ENCODE results near the gene TFF3.
A peak's percentile ranks its signal among the peaks of the same experiment; 100 is the strongest.

The TFF3 gene

GRCh38 chr21:42315296-42315891, at the start of gene TFF3:
TFF3 (minus strand) TSS chr21:42315409; CDS start chr21:42315374, 35 bp downstream.
- DNase-seq (no peak), ATAC-seq (no peak)
- Mint-ChIP-seq H3K9me3 (no peaks in the 10 kb centered on the region), H3K36me3 (ENCODE audit: low read depth) (no peaks in the 10 kb centered on the region), H3K27ac (no peak within 1 kb of the TSS), H3K4me1 (peaks cover 6% of the 10 kb centered on the region), H3K27me3 (no peaks in the 10 kb centered on the region), H3K4me3 (no peak within 1 kb of the TSS)

GRCh38 chr21:42364304-42364865, 49.2 kb upstream of the TFF3 start:
- no peak overlapping the region for H3K4me3 Mint-ChIP-seq
- DNase-seq (no peak), ATAC-seq (no peak)
- H3K4me1 Mint-ChIP-seq, result peaks cover 15% of the 10 kb centered on the region
- H3K27ac Mint-ChIP-seq, result no peak overlapping the region
- H3K9me3 Mint-ChIP-seq, result peaks cover 3% of the 10 kb centered on the region
- peaks cover 6% of the 10 kb centered on the region for H3K27me3 Mint-ChIP-seq
- no peaks in the 10 kb centered on the region for H3K36me3 Mint-ChIP-seq (ENCODE audit: low read depth)

- no peak overlapping the region for H3K4me3 Mint-ChIP-seq
- ATAC-seq (no peak), DNase-seq (no peak)
- peaks cover 6% of the 10 kb centered on the region for H3K27me3 Mint-ChIP-seq
- no peaks in the 10 kb centered on the region for H3K36me3 Mint-ChIP-seq (ENCODE audit: low read depth)
- peaks cover 13% of the 10 kb centered on the region for H3K4me1 Mint-ChIP-seq
- H3K27ac Mint-ChIP-seq, result no peak overlapping the region
- H3K9me3 Mint-ChIP-seq, result peaks cover 3% of the 10 kb centered on the region
Observed at GRCh38 chr21:42363312-42363711, 48.1 kb upstream of the TFF3 start.

- Mint-ChIP-seq H3K4me3 (no peak overlapping the region), H3K36me3 (ENCODE audit: low read depth) (no peaks in the 10 kb centered on the region), H3K27ac (no peak overlapping the region), H3K27me3 (peaks cover 6% of the 10 kb centered on the region), H3K4me1 (peaks cover 9% of the 10 kb centered on the region), H3K9me3 (peaks cover 3% of the 10 kb centered on the region)
- ATAC-seq (no peak), DNase-seq (no peak)
Observed at GRCh38 chr21:42362700-42363099, 47.5 kb upstream of the TFF3 start.

- peaks cover 6% of the 10 kb centered on the region for H3K27me3 Mint-ChIP-seq
- no peak overlapping the region for H3K4me3 Mint-ChIP-seq
- peaks cover 3% of the 10 kb centered on the region for H3K9me3 Mint-ChIP-seq
- ATAC-seq, result no peak
- DNase-seq, result no peak
- peaks cover 9% of the 10 kb centered on the region for H3K4me1 Mint-ChIP-seq
- no peak overlapping the region for H3K27ac Mint-ChIP-seq
- no peaks in the 10 kb centered on the region for H3K36me3 Mint-ChIP-seq (ENCODE audit: low read depth)
Observed at GRCh38 chr21:42362198-42362597, 47.0 kb upstream of the TFF3 start.

- Mint-ChIP-seq H3K36me3 (ENCODE audit: low read depth) (no peaks in the 10 kb centered on the region), H3K27ac (no peak overlapping the region), H3K4me3 (no peak overlapping the region), H3K9me3 (peaks cover 3% of the 10 kb centered on the region), H3K27me3 (peaks cover 6% of the 10 kb centered on the region), H3K4me1 (peaks cover 9% of the 10 kb centered on the region)
- no peak for DNase-seq
- ATAC-seq, result no peak
Observed at GRCh38 chr21:42361286-42361685, 46.1 kb upstream of the TFF3 start.

- Mint-ChIP-seq H3K9me3 (peaks cover 9% of the 10 kb centered on the region), H3K36me3 (ENCODE audit: low read depth) (no peaks in the 10 kb centered on the region), H3K27ac (no peak overlapping the region), H3K4me1 (peaks cover 9% of the 10 kb centered on the region), H3K27me3 (peaks cover 6% of the 10 kb centered on the region), H3K4me3 (no peak overlapping the region)
- ATAC-seq, result peak; percentile 52
- peak; percentile 47 for DNase-seq
Observed at GRCh38 chr21:42360317-42360716, 45.1 kb upstream of the TFF3 start.

GRCh38 chr21:42358937-42359336, 43.7 kb upstream of the TFF3 start:
- DNase-seq, result no peak
- H3K4me1 Mint-ChIP-seq, result peaks cover 9% of the 10 kb centered on the region
- no peak overlapping the region for H3K4me3 Mint-ChIP-seq
- ATAC-seq, result no peak
- H3K36me3 Mint-ChIP-seq (ENCODE audit: low read depth), result peaks cover 2% of the 10 kb centered on the region
- H3K27me3 Mint-ChIP-seq, result peaks cover 6% of the 10 kb centered on the region
- peaks cover 19% of the 10 kb centered on the region for H3K9me3 Mint-ChIP-seq
- no peak overlapping the region for H3K27ac Mint-ChIP-seq

GRCh38 chr21:42358261-42358660, 43.1 kb upstream of the TFF3 start:
- Mint-ChIP-seq H3K27ac (no peak overlapping the region), H3K36me3 (ENCODE audit: low read depth) (peaks cover 2% of the 10 kb centered on the region), H3K27me3 (peaks cover 6% of the 10 kb centered on the region), H3K4me1 (peaks cover 6% of the 10 kb centered on the region), H3K9me3 (peaks cover 24% of the 10 kb centered on the region), H3K4me3 (no peak overlapping the region)
- DNase-seq (no peak), ATAC-seq (no peak)

- peaks cover 2% of the 10 kb centered on the region for H3K4me1 Mint-ChIP-seq
- H3K27me3 Mint-ChIP-seq, result peaks cover 5% of the 10 kb centered on the region
- H3K36me3 Mint-ChIP-seq (ENCODE audit: low read depth), result peaks cover 2% of the 10 kb centered on the region
- no peak overlapping the region for H3K4me3 Mint-ChIP-seq
- ATAC-seq, result no peak
- peaks cover 25% of the 10 kb centered on the region for H3K9me3 Mint-ChIP-seq
- no peak overlapping the region for H3K27ac Mint-ChIP-seq
- DNase-seq, result no peak
Observed at GRCh38 chr21:42357307-42357706, 42.1 kb upstream of the TFF3 start.

GRCh38 chr21:42356650-42357049, 41.4 kb upstream of the TFF3 start:
- Mint-ChIP-seq H3K4me3 (no peak overlapping the region), H3K36me3 (ENCODE audit: low read depth) (peaks cover 2% of the 10 kb centered on the region), H3K9me3 (peaks cover 25% of the 10 kb centered on the region), H3K27ac (no peak overlapping the region), H3K4me1 (no peaks in the 10 kb centered on the region), H3K27me3 (peaks cover 2% of the 10 kb centered on the region)
- DNase-seq, result no peak
- ATAC-seq, result no peak

GRCh38 chr21:42356046-42356445, 40.8 kb upstream of the TFF3 start:
- Mint-ChIP-seq H3K27me3 (peaks cover 2% of the 10 kb centered on the region), H3K36me3 (ENCODE audit: low read depth) (peaks cover 2% of the 10 kb centered on the region), H3K9me3 (peaks cover 25% of the 10 kb centered on the region), H3K4me1 (no peaks in the 10 kb centered on the region), H3K4me3 (no peak overlapping the region), H3K27ac (no peak overlapping the region)
- ATAC-seq (no peak), DNase-seq (no peak)

GRCh38 chr21:42353623-42354022, 38.4 kb upstream of the TFF3 start:
- peaks cover 22% of the 10 kb centered on the region for H3K9me3 Mint-ChIP-seq

GRCh38 chr21:42352441-42353095, 37.4 kb upstream of the TFF3 start:
- H3K4me3 Mint-ChIP-seq, result no peak overlapping the region
- DNase-seq, result no peak
- peaks cover 2% of the 10 kb centered on the region for H3K27me3 Mint-ChIP-seq

More at GRCh38 chr21:42353623-42354022, 38.4 kb upstream of the TFF3 start:
- no peak overlapping the region for H3K27ac Mint-ChIP-seq
- no peaks in the 10 kb centered on the region for H3K4me1 Mint-ChIP-seq
- DNase-seq, result no peak
- H3K4me3 Mint-ChIP-seq, result no peak overlapping the region
- no peak for ATAC-seq
- H3K36me3 Mint-ChIP-seq (ENCODE audit: low read depth), result peaks cover 2% of the 10 kb centered on the region
- H3K27me3 Mint-ChIP-seq, result peaks cover 2% of the 10 kb centered on the region

More at GRCh38 chr21:42352441-42353095, 37.4 kb upstream of the TFF3 start:
- Mint-ChIP-seq H3K4me1 (no peaks in the 10 kb centered on the region), H3K27ac (no peak overlapping the region), H3K36me3 (ENCODE audit: low read depth) (peaks cover 2% of the 10 kb centered on the region), H3K9me3 (peaks cover 22% of the 10 kb centered on the region)
- no peak for ATAC-seq
